Endothelial cell of umbilical vein (primary cell): ENCODE measurements around the gene ELMO1. TPM values are rescaled to one million over a fixed set of nuclear protein-coding genes. Genes with fewer than 3 reads are reported as not detected.

Experiments
- BruUV-seq: library from RNA; stranded (reverse); fragments of 400-500 nt; replicated peaks from 2 replicates; lab custom pipeline; 2021; lab: Mats Ljungman, UMichigan
- CTCF ChIA-PET: fragments of 300-600, 350-600 bp; sonication (Branson Sonifier 250); formaldehyde crosslinking; loops from one replicate; lab custom pipeline; 2021; ENCODE audit warnings: antibody characterized with exemption, inconsistent platforms; lab: Charles Lee
- POLR2A ChIA-PET: fragments of 300-600, 350-600 bp; sonication (Branson Sonifier 250); formaldehyde crosslinking; loops from one replicate; lab custom pipeline; 2021; ENCODE audit warnings: antibody characterized with exemption, inconsistent platforms; lab: Charles Lee
- DNase-seq: peaks from one replicate; pipeline ENCODE4 v3.0.0-alpha.2; 2011; ENCODE audit warnings: low read depth, low spot score
- FAIRE-seq: peaks from 2 replicates; lab custom pipeline; 2011; peaks lifted over from hg19 to GRCh38; lab: Jason Lieb, UNC
- H2AFZ ChIP-seq: 2 replicates; pipeline ENCODE4 v1.6.0; 2012; ENCODE audit warnings: low read depth, low read length, control low read depth, inconsistent platforms
- H3K27ac ChIP-seq: 2 replicates; pipeline ENCODE4 v1.5.1; 2011; ENCODE audit warnings: low read depth, mild to moderate bottlenecking, control low read depth, low read length, moderate library complexity; ENCODE audit not compliant: insufficient read depth
- H3K27me3 ChIP-seq, 2 experiments: 2 replicates each; pipeline versions ENCODE4 v1.6.0 to v1.6.1; 2011; ENCODE audit warnings: low read length in 2 of 2, mixed read lengths in 1 of 2; ENCODE audit not compliant: control insufficient read depth in 2 of 2, insufficient read depth in 2 of 2
- H3K36me3 ChIP-seq, 2 experiments: 2 replicates in 1 of 2; 3 replicates in 1 of 2; pipeline ENCODE4 v1.5.1; 2011; ENCODE audit warnings: low read length in 2 of 2, mild to moderate bottlenecking in 1 of 2, moderate library complexity in 1 of 2; ENCODE audit not compliant: control insufficient read depth in 2 of 2, insufficient read depth in 2 of 2; ENCODE audit errors: extremely low read depth in 1 of 2
- H3K4me1 ChIP-seq: 3 replicates; pipeline ENCODE4 v1.5.1; 2011; ENCODE audit warnings: mild to moderate bottlenecking, low read length; ENCODE audit not compliant: control insufficient read depth, insufficient read depth; ENCODE audit errors: extremely low read depth
- H3K4me2 ChIP-seq: 2 replicates; pipeline ENCODE4 v1.6.1; 2011; ENCODE audit warnings: low read length, control low read depth, mixed read lengths; ENCODE audit not compliant: insufficient read depth
- H3K4me3 ChIP-seq, 3 experiments: fragments of 200-600 bp in 1 of 3; sonication (generic), shearing (Covaris generic) in 1 of 3; replicated peaks in 1 of 3; 2 replicates each; pipeline ENCODE4 v1.5.1; 2011 to 2016; ENCODE audit warnings: control low read depth in 3 of 3, low read length in 3 of 3, mild to moderate bottlenecking in 2 of 3, inconsistent platforms in 1 of 3, low read depth in 1 of 3, moderate library complexity in 1 of 3; ENCODE audit not compliant: insufficient read depth in 1 of 3
- H3K79me2 ChIP-seq: 2 replicates; pipeline ENCODE4 v1.6.0; 2012; ENCODE audit warnings: low read length, inconsistent platforms; ENCODE audit not compliant: control insufficient read depth, insufficient read depth
- H3K9ac ChIP-seq: replicated peaks from 2 replicates; pipeline ENCODE3; 2011; ENCODE audit warnings: low read length, control low read depth; ENCODE audit not compliant: insufficient read depth; ENCODE audit errors: extremely low read depth
- H3K9me1 ChIP-seq: replicated peaks from 3 replicates; pipeline ENCODE4 v1.6.0; 2011; ENCODE audit warnings: mild to moderate bottlenecking, low read length; ENCODE audit not compliant: control insufficient read depth, insufficient read depth; ENCODE audit errors: extremely low read depth
- H3K9me3 ChIP-seq: replicated peaks from 2 replicates; pipeline ENCODE4 v1.5.1; 2012; ENCODE audit warnings: low read length, inconsistent platforms; ENCODE audit not compliant: control insufficient read depth, insufficient read depth
- H4K20me1 ChIP-seq: replicated peaks from 2 replicates; pipeline ENCODE3; 2011; ENCODE audit warnings: mild to moderate bottlenecking, low read length; ENCODE audit not compliant: control insufficient read depth, insufficient read depth; ENCODE audit errors: extremely low read depth
- EZH2 ChIP-seq: IDR thresholded peaks from 2 replicates; pipeline ENCODE4 v1.6.1; 2012; ENCODE audit warnings: borderline replicate concordance, low read depth, mild to moderate bottlenecking, moderate library complexity, low read length, inconsistent platforms; ENCODE audit not compliant: severe bottlenecking
- FOS ChIP-seq: IDR thresholded peaks from 2 replicates; pipeline ENCODE4 v1.6.1; 2011; ENCODE audit warnings: mild to moderate bottlenecking, low read length, moderate library complexity, borderline replicate concordance; ENCODE audit not compliant: insufficient read depth
- GATA2 ChIP-seq: IDR thresholded peaks from 2 replicates; pipeline ENCODE4 v1.7.0; 2011; ENCODE audit warnings: low read depth, mild to moderate bottlenecking, moderate library complexity, mixed read lengths, low read length; ENCODE audit not compliant: insufficient read length, insufficient read depth
- JUN ChIP-seq: IDR thresholded peaks from 2 replicates; pipeline ENCODE4 v1.6.1; 2011; ENCODE audit warnings: borderline replicate concordance, low read depth; ENCODE audit not compliant: insufficient read length, insufficient read depth
- MYC ChIP-seq: IDR thresholded peaks from one replicate; pipeline ENCODE4 v1.6.1; 2011; ENCODE audit warnings: mild to moderate bottlenecking, low read depth, low read length
- POLR2A ChIP-seq: IDR thresholded peaks from 2 replicates; pipeline ENCODE4 v1.6.1; 2012; ENCODE audit warnings: low read depth, mild to moderate bottlenecking, control low read depth, low read length
- POLR2AphosphoS5 ChIP-seq: IDR thresholded peaks from 2 replicates; pipeline ENCODE4 v1.6.1; 2012; ENCODE audit warnings: low read depth, mild to moderate bottlenecking, control low read depth, low read length, moderate library complexity; ENCODE audit not compliant: insufficient read depth
- dilution Hi-C: fragments of 300-500 bp; cut with MboI; formaldehyde crosslinking; loops from one replicate; pipeline ENCODE4 v1.15.0; 2019; ENCODE audit warnings: low sequenced_read_pairs; ENCODE audit not compliant: extremely low pct_ligation_motif_present
- intact Hi-C: fragments of 100-400 bp; cut with micrococcal nuclease; formaldehyde crosslinking; loops from one replicate; pipeline ENCODE4 v1.10.0; 2022
- polyA plus RNA-seq, 4 experiments: library from polyadenylated mRNA; depleted of rRNA in 3 of 4; stranded (reverse) in 3 of 4; unstranded in 1 of 4; fragments of >200 nt; gene quantifications; 2 replicates each; pipeline versions ENCODE4 v1.2.1 to v1.2.3, GENCODE V29; 2011 to 2012; ENCODE audit warnings: missing spikeins in 1 of 4
- total RNA-seq: library from RNA; stranded (reverse); gene quantifications from 2 replicates; pipeline ENCODE4 v1.2.3, GENCODE V29; 2021
- TF ChIP-seq, protein P1 (sequence below): IDR thresholded peaks from 2 replicates; pipeline ENCODE4 v1.6.1; 2011; ENCODE audit not compliant: insufficient read depth, insufficient read length
- TF ChIP-seq, protein P2 (sequence below), 2 donors: IDR thresholded peaks; 1 replicate in 1 of 2; 2 replicates in 1 of 2; pipeline ENCODE4 v1.5.1; 2011; ENCODE audit warnings: low read length in 2 of 2, mild to moderate bottlenecking in 2 of 2, moderate library complexity in 2 of 2, control low read depth in 1 of 2, inconsistent platforms in 1 of 2, low read depth in 1 of 2; ENCODE audit not compliant: insufficient read depth in 1 of 2; ENCODE audit errors: extremely low read depth in 1 of 2

The ELMO1 gene
- total and polyA plus RNA-seq, 2 donors (not counting 3 experiments of a cell fraction or from before 2014, with no cell fraction given): 17.0 to 30.6 TPM

DNA sequence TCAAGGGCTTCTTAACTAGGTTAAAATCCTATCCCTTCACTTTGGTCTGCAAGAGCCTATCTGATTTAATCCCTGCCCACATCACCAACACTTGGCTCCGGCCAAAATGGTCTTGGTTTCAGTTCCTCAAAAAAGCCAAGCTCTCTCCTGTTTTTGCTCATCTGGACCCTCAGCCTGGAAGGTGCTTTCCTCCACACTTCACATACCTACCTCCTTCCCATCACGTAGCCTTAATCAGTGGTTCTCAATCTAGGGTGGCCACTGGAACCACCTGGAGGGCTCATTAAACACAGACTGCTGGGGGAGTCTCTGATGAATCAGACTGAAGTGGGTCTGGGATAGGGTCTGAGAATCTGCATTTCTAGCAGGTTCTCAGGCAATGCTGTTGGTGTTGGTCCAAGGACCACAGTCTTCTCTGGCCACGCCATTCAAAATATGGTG, 497.4 kb downstream of the ELMO1 start:
- no peaks in the 10 kb centered on the region for H3K9me3 ChIP-seq
- no peaks in the 10 kb centered on the region for H3K4me1 ChIP-seq
- POLR2A ChIA-PET: no interaction called here
- H3K9me1 ChIP-seq: no peaks in the 10 kb centered on the region
- CTCF ChIA-PET: no interaction called here
- H3K79me2 ChIP-seq: no peaks in the 10 kb centered on the region
- intact Hi-C loops: no loop called here
- dilution Hi-C loops: no loop called here
- H4K20me1 ChIP-seq: no peaks in the 10 kb centered on the region
- H3K4me3 ChIP-seq: no peak overlapping the region
- FAIRE-seq (no peak), DNase-seq (no peak)
- no peaks in the 10 kb centered on the region for H3K27me3 ChIP-seq
- H3K36me3 ChIP-seq: no peaks in the 10 kb centered on the region
- no peak overlapping the region for H2AFZ ChIP-seq
- no peak overlapping the region for H3K4me2 ChIP-seq
- H3K9ac ChIP-seq: no peak overlapping the region
- no peak for TF ChIP-seq GATA2
- TF ChIP-seq POLR2A: no peak
- TF ChIP-seq, protein P1, sequence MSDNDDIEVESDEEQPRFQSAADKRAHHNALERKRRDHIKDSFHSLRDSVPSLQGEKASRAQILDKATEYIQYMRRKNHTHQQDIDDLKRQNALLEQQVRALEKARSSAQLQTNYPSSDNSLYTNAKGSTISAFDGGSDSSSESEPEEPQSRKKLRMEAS: no peak
- TF ChIP-seq POLR2AphosphoS5: no peak
- TF ChIP-seq, protein P2, sequence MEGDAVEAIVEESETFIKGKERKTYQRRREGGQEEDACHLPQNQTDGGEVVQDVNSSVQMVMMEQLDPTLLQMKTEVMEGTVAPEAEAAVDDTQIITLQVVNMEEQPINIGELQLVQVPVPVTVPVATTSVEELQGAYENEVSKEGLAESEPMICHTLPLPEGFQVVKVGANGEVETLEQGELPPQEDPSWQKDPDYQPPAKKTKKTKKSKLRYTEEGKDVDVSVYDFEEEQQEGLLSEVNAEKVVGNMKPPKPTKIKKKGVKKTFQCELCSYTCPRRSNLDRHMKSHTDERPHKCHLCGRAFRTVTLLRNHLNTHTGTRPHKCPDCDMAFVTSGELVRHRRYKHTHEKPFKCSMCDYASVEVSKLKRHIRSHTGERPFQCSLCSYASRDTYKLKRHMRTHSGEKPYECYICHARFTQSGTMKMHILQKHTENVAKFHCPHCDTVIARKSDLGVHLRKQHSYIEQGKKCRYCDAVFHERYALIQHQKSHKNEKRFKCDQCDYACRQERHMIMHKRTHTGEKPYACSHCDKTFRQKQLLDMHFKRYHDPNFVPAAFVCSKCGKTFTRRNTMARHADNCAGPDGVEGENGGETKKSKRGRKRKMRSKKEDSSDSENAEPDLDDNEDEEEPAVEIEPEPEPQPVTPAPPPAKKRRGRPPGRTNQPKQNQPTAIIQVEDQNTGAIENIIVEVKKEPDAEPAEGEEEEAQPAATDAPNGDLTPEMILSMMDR (IDR thresholded peaks at IDR 0.05; ENCODE audit: extremely low read depth in 1 of 2, insufficient read depth in 1 of 2, low read depth in 1 of 2, low read length in 2 of 2): no peak
- no peak for TF ChIP-seq EZH2
- no peak for TF ChIP-seq FOS
- no peak for TF ChIP-seq MYC
- TF ChIP-seq JUN: no peak
- no TSS peak for BruUV-seq
- H3K27ac ChIP-seq: no peak overlapping the region
